ENCODE data around the gene MGAT4B. TPM values are rescaled to one million over a fixed set of nuclear protein-coding genes. Genes with fewer than 3 reads are reported as not detected.

MGAT4B gene
- total RNA-seq, 1 experiment from 2014 or later = 36.9 TPM

- Histone ChIP-seq H4K20me1 (ENCODE audit: insufficient read depth, low read depth, low read length) (peaks cover 9% of the 10 kb centered on the region; the same call in 1 of the 2 replicates), H3K79me2 (ENCODE audit: low read length) (peaks cover 9% of the 10 kb centered on the region), H3K27ac (ENCODE audit: low read length) (no peak overlapping the region), H3K27me3 (ENCODE audit: low read length) (no peaks in the 10 kb centered on the region), H3K36me3 (ENCODE audit: insufficient read depth, low read length) (no peaks in the 10 kb centered on the region), H3K9me3 (ENCODE audit: low read length) (no peaks in the 10 kb centered on the region), H2AFZ (ENCODE audit: low read length) (no peak overlapping the region), H3K4me3 (ENCODE audit: low read length) (no peak overlapping the region), H3K4me1 (ENCODE audit: low read length) (peaks cover 33% of the 10 kb centered on the region), H3K9ac (ENCODE audit: low read length) (no peak overlapping the region), H3K4me2 (ENCODE audit: low read depth, low read length, poor library complexity, severe bottlenecking) (no peak overlapping the region), H3K9me2 (replicated peaks; ENCODE audit: insufficient read depth, low read length) (no peaks in the 10 kb centered on the region)
- peak; percentile 90 for DNase-seq
Measured at GRCh38 chr5:179801304-179802206, 5.1 kb downstream of the MGAT4B start.

- Histone ChIP-seq H4K20me1 (ENCODE audit: insufficient read depth, low read depth, low read length) (peaks cover 9% of the 10 kb centered on the region; the same call in 1 of the 2 replicates), H2AFZ (ENCODE audit: low read length) (no peak overlapping the region), H3K4me1 (ENCODE audit: low read length) (peaks cover 38% of the 10 kb centered on the region)
Measured at GRCh38 chr5:179800696-179801201, 5.9 kb downstream of the MGAT4B start.

GRCh38 chr5:179800071-179800695, 6.5 kb downstream of the MGAT4B start:
- Histone ChIP-seq H3K9me2 (replicated peaks; ENCODE audit: insufficient read depth, low read length) (no peaks in the 10 kb centered on the region), H3K4me3 (ENCODE audit: low read length) (no peak overlapping the region), H3K4me2 (ENCODE audit: low read depth, low read length, poor library complexity, severe bottlenecking) (no peak overlapping the region), H3K79me2 (ENCODE audit: low read length) (peaks cover 5% of the 10 kb centered on the region), H2AFZ (ENCODE audit: low read length) (no peak overlapping the region), H3K36me3 (ENCODE audit: insufficient read depth, low read length) (no peaks in the 10 kb centered on the region), H3K9me3 (ENCODE audit: low read length) (no peaks in the 10 kb centered on the region), H4K20me1 (ENCODE audit: insufficient read depth, low read depth, low read length) (peaks cover 9% of the 10 kb centered on the region; the same call in 1 of the 2 replicates), H3K27me3 (ENCODE audit: low read length) (no peaks in the 10 kb centered on the region), H3K9ac (ENCODE audit: low read length) (no peak overlapping the region), H3K27ac (ENCODE audit: low read length) (no peak overlapping the region), H3K4me1 (ENCODE audit: low read length) (peaks cover 39% of the 10 kb centered on the region)
- DNase-seq = no peak

More at GRCh38 chr5:179800696-179801201, 5.9 kb downstream of the MGAT4B start:
- no peak overlapping the region for H3K9ac ChIP-seq (ENCODE audit: low read length)
- no peaks in the 10 kb centered on the region for H3K9me2 ChIP-seq (replicated peaks; ENCODE audit: insufficient read depth, low read length)
- no peak overlapping the region for H3K4me3 ChIP-seq (ENCODE audit: low read length)
- no peaks in the 10 kb centered on the region for H3K27me3 ChIP-seq (ENCODE audit: low read length)
- H3K4me2 ChIP-seq (ENCODE audit: low read depth, low read length, poor library complexity, severe bottlenecking) = no peak overlapping the region
- no peak for DNase-seq
- H3K36me3 ChIP-seq (ENCODE audit: insufficient read depth, low read length) = no peaks in the 10 kb centered on the region
- no peak overlapping the region for H3K27ac ChIP-seq (ENCODE audit: low read length)
- no peaks in the 10 kb centered on the region for H3K9me3 ChIP-seq (ENCODE audit: low read length)
- peaks cover 9% of the 10 kb centered on the region for H3K79me2 ChIP-seq (ENCODE audit: low read length)

GRCh38 chr5:179799644-179799973, 7.1 kb downstream of the MGAT4B start:
- no peaks in the 10 kb centered on the region for H3K27me3 ChIP-seq (ENCODE audit: low read length)
- peaks cover 39% of the 10 kb centered on the region for H3K4me1 ChIP-seq (ENCODE audit: low read length)
- H3K9me2 ChIP-seq (replicated peaks; ENCODE audit: insufficient read depth, low read length) = no peaks in the 10 kb centered on the region
- no peaks in the 10 kb centered on the region for H3K79me2 ChIP-seq (ENCODE audit: low read length)
- H3K27ac ChIP-seq (ENCODE audit: low read length) = no peak overlapping the region
- H3K4me2 ChIP-seq (ENCODE audit: low read depth, low read length, poor library complexity, severe bottlenecking) = no peak overlapping the region
- no peaks in the 10 kb centered on the region for H3K36me3 ChIP-seq (ENCODE audit: insufficient read depth, low read length)
- no peaks in the 10 kb centered on the region for H3K9me3 ChIP-seq (ENCODE audit: low read length)
- H4K20me1 ChIP-seq (ENCODE audit: insufficient read depth, low read depth, low read length) = peaks cover 12% of the 10 kb centered on the region
- H3K9ac ChIP-seq (ENCODE audit: low read length) = no peak overlapping the region
- no peak overlapping the region for H2AFZ ChIP-seq (ENCODE audit: low read length)
- H3K4me3 ChIP-seq (ENCODE audit: low read length) = no peak overlapping the region
- no peak for DNase-seq

- H3K36me3 ChIP-seq (ENCODE audit: insufficient read depth, low read length) = no peaks in the 10 kb centered on the region
- no peaks in the 10 kb centered on the region for H3K9me2 ChIP-seq (replicated peaks; ENCODE audit: insufficient read depth, low read length)
- H2AFZ ChIP-seq (ENCODE audit: low read length) = no peak overlapping the region
- H4K20me1 ChIP-seq (ENCODE audit: insufficient read depth, low read depth, low read length) = peaks cover 11% of the 10 kb centered on the region
- H3K9ac ChIP-seq (ENCODE audit: low read length) = no peak overlapping the region
- no peaks in the 10 kb centered on the region for H3K27me3 ChIP-seq (ENCODE audit: low read length)
- H3K4me3 ChIP-seq (ENCODE audit: low read length) = no peak overlapping the region
- peaks cover 39% of the 10 kb centered on the region for H3K4me1 ChIP-seq (ENCODE audit: low read length)
- no peak overlapping the region for H3K4me2 ChIP-seq (ENCODE audit: low read depth, low read length, poor library complexity, severe bottlenecking)
- no peak overlapping the region for H3K27ac ChIP-seq (ENCODE audit: low read length)
- no peaks in the 10 kb centered on the region for H3K79me2 ChIP-seq (ENCODE audit: low read length)
- H3K9me3 ChIP-seq (ENCODE audit: low read length) = no peaks in the 10 kb centered on the region
- DNase-seq = no peak
Measured at GRCh38 chr5:179798771-179799643, 7.7 kb downstream of the MGAT4B start.

- Histone ChIP-seq H3K9ac (ENCODE audit: low read length) (no peak overlapping the region), H3K36me3 (ENCODE audit: insufficient read depth, low read length) (no peaks in the 10 kb centered on the region), H3K4me2 (ENCODE audit: low read depth, low read length, poor library complexity, severe bottlenecking) (no peak overlapping the region), H3K27ac (ENCODE audit: low read length) (no peak overlapping the region), H2AFZ (ENCODE audit: low read length) (no peak overlapping the region), H3K27me3 (ENCODE audit: low read length) (no peaks in the 10 kb centered on the region), H3K79me2 (ENCODE audit: low read length) (no peaks in the 10 kb centered on the region), H3K4me1 (ENCODE audit: low read length) (peaks cover 39% of the 10 kb centered on the region), H3K9me2 (replicated peaks; ENCODE audit: insufficient read depth, low read length) (no peaks in the 10 kb centered on the region), H4K20me1 (ENCODE audit: insufficient read depth, low read depth, low read length) (peaks cover 7% of the 10 kb centered on the region), H3K4me3 (ENCODE audit: low read length) (no peak overlapping the region), H3K9me3 (ENCODE audit: low read length) (no peaks in the 10 kb centered on the region)
- DNase-seq = no peak
Measured at GRCh38 chr5:179798144-179798770, 8.4 kb downstream of the MGAT4B start.

GRCh38 chr5:179797741-179798140, 8.9 kb downstream of the MGAT4B start:
- H3K9me3 ChIP-seq (ENCODE audit: low read length) = no peaks in the 10 kb centered on the region
- H2AFZ ChIP-seq (ENCODE audit: low read length) = no peak overlapping the region
- H3K9me2 ChIP-seq (replicated peaks; ENCODE audit: insufficient read depth, low read length) = no peaks in the 10 kb centered on the region
- DNase-seq = no peak
- peaks cover 34% of the 10 kb centered on the region for H3K4me1 ChIP-seq (ENCODE audit: low read length)
- H3K79me2 ChIP-seq (ENCODE audit: low read length) = no peaks in the 10 kb centered on the region
- H3K36me3 ChIP-seq (ENCODE audit: insufficient read depth, low read length) = no peaks in the 10 kb centered on the region
- H4K20me1 ChIP-seq (ENCODE audit: insufficient read depth, low read depth, low read length) = peaks cover 11% of the 10 kb centered on the region
- no peaks in the 10 kb centered on the region for H3K27me3 ChIP-seq (ENCODE audit: low read length)
- no peak overlapping the region for H3K27ac ChIP-seq (ENCODE audit: low read length)
- H3K4me3 ChIP-seq (ENCODE audit: low read length) = no peak overlapping the region
- no peak overlapping the region for H3K4me2 ChIP-seq (ENCODE audit: low read depth, low read length, poor library complexity, severe bottlenecking)
- no peak overlapping the region for H3K9ac ChIP-seq (ENCODE audit: low read length)

All from Karpas-422 (cell line).